T follicular helper cell (primary cell): ENCODE measurements around the gene PDCD6IP.

ENCODE experiments used
- DNase-seq: peaks from one replicate; pipeline ENCODE4 v3.0.0-alpha.2; 2020; ENCODE audit warnings: low read depth

Gene PDCD6IP

DNA sequence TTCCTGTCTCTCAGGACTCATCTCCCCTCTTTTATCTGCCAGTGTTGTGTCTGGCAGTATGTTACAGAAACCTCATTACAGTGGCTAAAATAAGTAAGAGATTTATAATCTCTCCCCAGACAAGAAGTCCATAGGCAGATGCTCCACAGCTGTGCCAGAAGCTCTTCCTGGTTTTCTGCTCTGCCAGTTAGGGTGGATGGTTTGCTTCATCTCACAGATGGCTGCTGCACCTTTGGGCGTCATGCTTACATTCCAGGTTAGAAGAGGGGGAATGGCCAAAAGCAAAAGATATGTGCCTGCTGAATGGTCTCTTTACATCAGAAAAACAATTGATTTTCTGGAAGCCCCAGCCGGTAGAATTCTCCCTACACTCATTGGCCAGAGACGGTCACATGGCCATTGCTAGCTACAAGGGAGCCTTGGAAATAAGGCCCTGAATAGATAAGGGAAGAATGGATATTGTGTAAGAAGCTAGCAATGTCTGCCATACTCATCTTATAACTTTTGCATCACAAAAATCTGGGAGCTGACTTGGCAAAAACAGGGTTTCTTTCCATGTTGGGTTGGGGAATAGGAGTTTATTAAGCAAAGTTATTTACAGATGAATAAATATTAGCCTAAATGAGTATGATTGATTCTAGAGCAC lies 91.1 kb downstream of the PDCD6IP start:
- no peak for DNase-seq

DNA sequence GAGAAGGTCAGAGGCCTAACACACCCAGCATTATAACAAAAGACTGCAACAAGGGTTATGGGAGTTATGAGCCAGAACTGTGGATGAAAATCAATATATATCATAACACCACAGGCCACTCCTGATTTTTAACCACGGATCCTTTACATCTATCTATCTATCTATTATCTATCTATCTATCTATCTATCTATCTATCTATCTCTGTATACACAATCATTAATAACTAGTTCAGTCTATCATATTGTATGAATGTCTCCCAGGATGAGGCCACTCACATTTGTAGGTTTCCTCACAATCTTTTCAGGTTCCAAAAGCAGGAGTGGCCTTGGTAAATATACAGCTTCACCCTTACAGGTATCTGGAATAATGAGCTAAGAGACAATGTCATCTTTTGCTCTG lies 94.2 kb downstream of the PDCD6IP start:
- no peak for DNase-seq

DNA sequence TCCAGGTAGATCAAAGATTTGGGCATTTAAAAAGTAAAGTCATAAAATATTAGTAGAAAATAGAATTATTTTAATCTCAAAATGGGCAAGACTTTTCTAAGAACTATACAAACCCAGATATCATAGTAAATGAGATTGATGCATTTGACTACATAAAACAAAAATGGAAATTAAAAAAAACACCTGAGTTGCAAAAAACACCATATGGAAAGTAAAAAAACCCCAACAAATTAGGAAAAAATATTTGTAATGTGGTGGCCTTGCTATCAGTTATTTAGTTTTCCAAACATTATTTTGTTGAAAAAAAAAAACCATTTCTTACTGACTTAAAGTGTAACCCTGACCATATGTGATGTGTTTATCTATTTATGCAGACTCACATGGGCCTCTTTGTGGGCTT lies 97.2 kb downstream of the PDCD6IP start:
- DNase-seq: no peak

DNA sequence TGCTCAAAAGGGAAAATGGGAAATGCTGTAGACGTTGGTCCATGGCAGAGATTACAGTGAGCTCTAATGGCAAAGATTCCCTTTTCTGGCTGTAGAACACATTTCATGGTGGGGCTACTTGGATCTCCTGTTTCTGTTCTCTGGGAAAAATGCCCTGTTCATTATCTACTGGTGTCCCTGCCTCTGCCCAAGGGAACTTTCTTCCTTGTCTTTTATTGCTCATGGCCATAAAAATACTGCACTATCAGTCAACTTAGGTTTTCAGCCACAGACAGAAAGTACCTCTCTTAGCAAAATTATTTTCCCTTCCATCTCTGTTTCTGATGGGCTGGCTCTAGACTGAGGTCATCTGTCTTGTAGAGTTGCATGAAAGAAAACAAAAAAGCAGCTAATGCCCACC lies 98.9 kb downstream of the PDCD6IP start:
- DNase-seq: no peak

DNA sequence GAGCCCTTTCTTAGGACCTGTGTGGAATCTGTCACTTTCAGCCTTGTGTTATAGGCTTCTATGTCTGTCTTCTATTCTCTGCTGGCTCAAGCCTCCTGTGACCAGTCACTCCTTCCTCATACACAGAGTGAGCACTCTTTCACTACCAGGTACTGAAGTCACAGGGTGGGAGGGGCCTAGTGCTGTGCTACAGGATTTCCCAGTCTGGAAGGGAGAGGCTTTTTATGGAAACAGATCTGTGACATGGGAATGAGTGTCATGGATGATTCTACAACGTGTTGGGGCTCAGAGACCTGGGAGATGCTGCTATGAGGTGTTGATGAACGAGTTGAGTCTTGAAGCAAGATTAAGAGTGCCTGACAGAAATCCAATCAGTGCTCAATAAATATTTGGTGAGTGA lies 100.5 kb downstream of the PDCD6IP start:
- no peak for DNase-seq

GRCh38 chr3:33900440-33900808 lies 102.0 kb downstream of the PDCD6IP start:
- no peak for DNase-seq

GRCh38 chr3:33900809-33901505 lies 102.5 kb downstream of the PDCD6IP start:
- no peak for DNase-seq

DNA sequence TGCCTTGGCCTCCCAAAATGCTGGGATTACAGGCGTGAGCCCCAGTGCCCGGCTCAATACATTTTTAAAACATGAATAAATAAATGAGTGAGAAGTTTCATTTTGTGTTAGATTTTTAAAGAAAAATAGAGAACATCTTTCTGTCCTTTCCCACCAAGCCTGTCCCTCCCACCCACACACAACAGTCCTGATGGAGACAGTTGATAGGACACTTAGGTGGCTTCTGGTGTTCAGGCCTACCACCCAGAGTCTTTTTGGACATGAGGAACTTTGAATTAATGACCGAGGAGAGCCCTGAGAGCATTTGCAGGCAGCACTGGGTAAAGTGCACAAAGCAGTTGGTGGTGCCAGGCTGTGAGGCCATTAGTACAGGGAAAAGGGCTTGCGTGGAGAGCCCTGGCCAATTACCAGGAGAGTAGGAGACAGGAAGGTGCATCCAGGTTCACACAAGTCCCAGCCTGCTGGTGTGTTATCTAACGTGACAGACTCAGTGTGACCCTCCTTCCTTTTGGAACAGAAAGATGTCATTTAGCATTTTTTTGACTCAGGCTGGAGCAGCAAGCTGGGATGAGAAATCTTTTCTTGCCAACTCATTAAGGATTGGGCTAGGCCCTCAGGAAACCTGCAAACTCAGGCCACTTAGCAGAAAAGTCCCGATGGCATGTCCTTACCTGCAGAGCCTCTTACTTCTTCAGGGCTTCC lies 103.6 kb downstream of the PDCD6IP start:
- DNase-seq: no peak

GRCh38 chr3:33904730-33905129 lies 106.3 kb downstream of the PDCD6IP start:
- no peak for DNase-seq

GRCh38 chr3:33908250-33908851 lies 109.9 kb downstream of the PDCD6IP start:
- DNase-seq: no peak

DNA sequence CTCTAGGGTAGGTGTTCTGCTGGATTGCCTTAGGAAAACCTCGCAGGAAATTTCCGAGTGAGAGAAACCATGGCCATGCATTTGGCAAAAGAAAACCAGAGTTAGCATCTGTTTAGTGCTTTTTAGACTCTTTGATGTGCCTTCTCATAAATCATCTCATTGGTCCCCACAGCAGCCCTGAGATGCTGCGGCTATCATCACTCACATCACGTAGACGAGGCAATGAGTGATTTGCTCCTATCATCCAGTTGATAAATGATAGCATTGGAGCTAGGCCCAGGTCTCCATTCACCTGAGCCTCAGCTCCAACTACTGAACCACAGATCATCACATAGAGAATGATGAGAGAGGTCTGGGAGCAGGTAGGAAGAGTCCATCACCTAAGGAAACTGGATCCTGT lies 111.1 kb downstream of the PDCD6IP start:
- DNase-seq: no peak

DNA sequence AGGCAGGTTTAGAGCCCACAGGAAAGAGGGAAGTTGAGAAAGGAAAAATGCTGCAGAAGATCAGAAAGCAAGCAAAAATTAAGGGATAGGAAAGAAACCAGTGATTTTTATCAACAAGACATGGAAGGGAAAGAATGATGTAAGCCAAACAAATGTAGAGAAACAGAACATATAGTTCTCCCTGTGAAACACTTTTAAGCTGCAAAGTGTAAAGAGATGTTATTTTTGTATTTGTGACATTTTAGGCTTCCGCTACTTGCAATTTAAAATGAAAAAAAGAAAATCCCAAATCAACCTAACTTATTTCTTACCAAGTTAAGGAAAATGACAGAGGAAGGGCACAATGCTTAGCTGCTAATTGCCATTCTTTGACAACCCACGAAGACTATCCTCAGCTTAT lies 111.6 kb downstream of the PDCD6IP start:
- no peak for DNase-seq

DNA sequence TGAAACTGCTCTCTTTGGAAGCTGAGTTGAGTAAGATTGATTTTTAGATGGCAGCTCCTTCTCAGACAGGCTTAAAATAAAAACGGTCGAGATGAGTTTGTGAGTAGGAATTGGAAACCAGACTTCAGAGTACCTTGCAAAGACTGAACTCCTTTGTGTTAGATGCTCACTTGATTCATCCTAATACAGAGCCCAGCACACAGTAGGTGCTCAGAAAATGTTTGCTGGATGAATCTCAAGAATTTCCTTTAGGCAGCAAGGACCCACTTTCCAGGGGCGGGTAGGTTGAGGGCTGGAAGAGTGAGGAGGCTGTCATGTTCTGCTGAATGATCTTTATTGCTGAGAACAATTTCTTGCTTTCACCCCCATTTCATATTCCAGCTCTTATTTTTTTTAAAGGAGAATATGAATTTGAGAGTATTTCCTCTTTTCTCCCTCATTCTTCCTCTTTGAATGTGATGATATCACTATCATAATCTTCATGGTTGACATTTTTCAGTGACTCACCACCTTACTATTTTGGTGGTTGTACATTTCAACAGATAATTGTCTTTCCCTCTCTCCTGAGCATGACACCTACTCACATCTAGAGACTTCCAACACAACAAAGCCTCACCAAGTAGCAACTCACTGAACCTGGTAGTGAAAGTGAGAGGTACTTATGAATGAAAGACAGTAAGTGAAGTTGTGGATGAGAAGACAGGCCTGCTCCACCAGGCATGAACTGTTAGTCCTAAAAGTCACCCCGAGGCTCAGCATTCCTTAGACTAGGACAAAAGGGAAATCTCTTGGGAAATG lies 113.3 kb downstream of the PDCD6IP start:
- no peak for DNase-seq

- no peak for DNase-seq
These were observed 115.8 kb downstream of the PDCD6IP start for GRCh38 chr3:33914212-33914611.

DNA sequence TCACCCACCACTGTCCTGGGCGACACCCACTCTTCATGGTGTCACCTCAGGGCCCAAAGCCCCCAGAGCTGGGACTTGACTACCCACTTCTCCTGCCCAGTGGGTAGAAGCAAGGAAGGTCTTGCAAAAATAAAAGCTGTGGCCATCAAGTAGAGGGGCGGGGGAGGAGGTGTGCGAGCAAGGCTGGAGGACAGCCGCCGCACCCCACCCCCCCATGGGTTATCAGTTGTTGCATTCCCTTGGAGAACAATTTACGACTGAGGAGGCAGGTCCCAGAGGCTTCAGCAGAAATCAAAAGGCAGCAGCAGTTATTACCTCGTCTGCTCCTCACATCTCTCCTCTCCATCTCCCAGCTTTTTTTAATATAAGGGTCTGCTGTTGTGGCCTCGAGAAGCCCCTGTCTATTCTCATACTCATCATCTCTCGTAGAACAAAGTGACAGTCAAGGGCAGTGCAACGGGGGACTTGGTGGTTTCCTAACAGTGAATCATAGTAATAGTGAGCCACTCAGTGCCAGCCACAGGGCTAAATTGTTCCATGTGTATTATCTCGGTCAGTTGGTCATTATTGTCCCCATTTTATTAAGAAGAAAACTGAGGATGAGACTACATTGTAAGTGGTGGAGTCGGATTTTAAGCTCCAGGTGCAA lies 116.4 kb downstream of the PDCD6IP start:
- DNase-seq: no peak

DNA sequence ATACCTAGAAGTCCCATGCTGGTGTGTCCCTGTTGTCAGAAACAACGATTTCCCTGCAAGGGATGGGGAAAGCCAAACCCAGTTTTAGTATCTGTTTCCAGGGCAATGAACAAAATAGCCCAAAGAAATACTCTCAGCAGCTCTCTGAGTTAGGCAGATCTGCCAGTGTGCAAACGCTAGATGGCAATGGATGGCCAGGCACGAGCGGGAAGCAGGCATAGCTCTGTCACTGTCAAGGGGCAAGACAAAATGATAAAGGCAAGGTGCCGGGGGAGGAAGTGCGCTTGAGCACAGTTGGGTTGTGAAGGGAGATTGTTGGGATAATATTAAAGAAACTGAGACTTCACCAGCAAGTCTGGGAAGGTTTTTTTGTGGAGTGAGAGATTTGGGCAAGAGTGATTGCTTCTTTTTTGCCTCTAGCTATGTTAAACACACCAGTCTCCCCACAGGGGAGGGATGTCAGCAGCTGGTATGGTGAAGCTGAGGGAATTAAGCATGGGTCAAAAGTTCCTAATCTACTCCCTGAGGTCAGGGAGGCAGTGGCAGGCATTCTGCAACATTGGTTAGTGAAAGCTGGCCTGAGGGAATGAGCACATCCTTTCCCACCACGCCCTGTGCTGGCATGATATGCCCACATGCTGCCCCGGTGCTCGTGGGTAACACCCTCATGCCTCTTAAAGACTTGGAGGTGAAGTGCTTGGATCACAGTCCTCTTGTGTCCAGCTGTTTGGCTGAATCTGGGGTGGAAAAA lies 117.5 kb downstream of the PDCD6IP start:
- DNase-seq: no peak

GRCh38 chr3:33918126-33918756 lies 119.8 kb downstream of the PDCD6IP start:
- DNase-seq: no peak
